ENCODE results near the gene CDC42BPB. TPM values are rescaled to one million over a fixed set of nuclear protein-coding genes. Genes with fewer than 3 reads are reported as not detected.

CDC42BPB gene
- total RNA-seq, 1 experiment from 2014 or later: 103 TPM

DNA sequence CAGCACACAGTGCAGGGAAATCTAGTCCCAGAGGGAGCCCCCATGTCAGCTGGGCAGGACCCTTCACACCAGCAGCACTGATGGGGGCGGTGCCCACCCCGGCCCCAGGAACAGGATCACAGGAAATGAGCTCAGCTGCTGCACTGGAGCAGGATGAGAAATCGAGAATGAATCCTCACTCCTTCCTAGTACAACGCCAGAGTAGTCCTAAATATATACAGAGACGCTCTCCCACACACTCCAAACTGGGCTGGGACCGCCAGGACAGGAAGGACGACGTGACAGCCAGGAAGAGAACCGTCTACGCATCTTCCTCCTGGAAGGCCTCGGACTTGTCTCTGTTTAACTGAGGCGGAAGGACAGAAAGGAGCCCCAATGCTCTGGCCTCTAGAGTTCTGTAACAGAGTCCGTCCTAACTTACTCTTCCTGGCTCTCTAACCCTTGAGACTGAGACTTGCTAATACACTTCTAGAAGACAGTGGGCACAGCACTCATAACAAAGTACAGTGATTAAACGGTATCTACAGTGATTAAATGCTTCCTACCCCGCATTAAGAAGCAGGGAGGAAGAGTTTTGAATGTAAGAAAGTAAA, 33.4 kb downstream of the CDC42BPB start:
- Mint-ChIP-seq H3K27me3 (ENCODE audit: low read depth) (no peaks in the 10 kb centered on the region), H3K36me3 (ENCODE audit: insufficient read depth in 1 of 3, low read depth in 3 of 3) (peaks cover 13 to 24% (median 17%) of the 10 kb centered on the region in 3 experiments), H3K27ac (peak overlapping the region in 2 of 3 experiments; percentile 72 to 79; a peak in 3 of 7 replicates), H3K4me1 (peaks cover 27 to 38% of the 10 kb centered on the region in 2 experiments), H3K4me3 (no peak overlapping the region), H3K9me3 (peaks cover 6 to 8% of the 10 kb centered on the region in 2 experiments; a peak in 4 of 5 replicates)
- H4K8ac ChIP-seq (replicated peaks; ENCODE audit: insufficient read length, low read depth, low read length): no peak overlapping the region
- no peak for DNase-seq
- no peak overlapping the region for H3K56ac ChIP-seq (ENCODE audit: insufficient read length, low read depth, low read length)
- H2BK12ac ChIP-seq (ENCODE audit: insufficient read length, low read depth, low read length): no peak overlapping the region
- no peak overlapping the region for H2BK5ac ChIP-seq (ENCODE audit: insufficient read length, low read length)
- no peak overlapping the region for H3K27ac ChIP-seq (ENCODE audit: insufficient read length, low read depth, low read length)
- H3K18ac ChIP-seq (ENCODE audit: insufficient read length, low read depth, low read length): no peak overlapping the region
- no peak overlapping the region for H2BK15ac ChIP-seq (ENCODE audit: low read depth, low read length)
- no peaks in the 10 kb centered on the region for H4K20me1 ChIP-seq (ENCODE audit: control insufficient read depth, insufficient read depth, insufficient read length)
- no peak overlapping the region; the same call in 1 of the 2 replicates for H3K14ac ChIP-seq (ENCODE audit: insufficient read depth, low read length)
- no peak overlapping the region for H3K4me2 ChIP-seq (ENCODE audit: insufficient read depth, insufficient read length, low read length)
- H3K9ac ChIP-seq (ENCODE audit: extremely low read depth, insufficient read length, low read length): no peak overlapping the region
- no peak overlapping the region for H2BK120ac ChIP-seq (ENCODE audit: low read depth, low read length, poor library complexity, severe bottlenecking)
- H4K5ac ChIP-seq (ENCODE audit: insufficient read length, low read depth, low read length): no peak overlapping the region
- no peak overlapping the region for H3K23ac ChIP-seq (ENCODE audit: insufficient read length, low read depth, low read length)
- no peaks in the 10 kb centered on the region for H3K9me3 ChIP-seq (ENCODE audit: control insufficient read depth, low read depth, low read length)
- peaks cover 3% of the 10 kb centered on the region; the same call in 1 of the 2 replicates for H3K4me1 ChIP-seq (ENCODE audit: insufficient read depth, low read length)
- no CpG with 5 or more reads among the region's 15 CpGs for WGBS (ENCODE audit: extremely low coverage, insufficient read length, low lambda C conversion rate)
- H4K91ac ChIP-seq (ENCODE audit: insufficient read length, low read depth, low read length): no peak overlapping the region
- H3K79me1 ChIP-seq (ENCODE audit: insufficient read depth, low read depth, low read length, poor library complexity, severe bottlenecking): peaks cover 3% of the 10 kb centered on the region
- H2BK20ac ChIP-seq (ENCODE audit: low read depth, low read length, poor library complexity, severe bottlenecking): no peak overlapping the region
- peaks cover 12% of the 10 kb centered on the region; the same call in 1 of the 2 replicates for H3K79me2 ChIP-seq (ENCODE audit: insufficient read depth, low read length)
- H3K27me3 ChIP-seq (ENCODE audit: insufficient read depth, low read length): no peaks in the 10 kb centered on the region
- no peak overlapping the region for H2AK5ac ChIP-seq (ENCODE audit: insufficient read length, low read length)
- H2AFZ ChIP-seq (ENCODE audit: low read length): no peak overlapping the region
- H3T11ph ChIP-seq (ENCODE audit: low read length): no peak overlapping the region
- no peak overlapping the region for H3K4ac ChIP-seq (ENCODE audit: low read depth, low read length)
- no peaks in the 10 kb centered on the region for H3K23me2 ChIP-seq (ENCODE audit: insufficient read length, low read depth, low read length, poor library complexity, severe bottlenecking)
- TF ChIP-seq, protein P1, sequence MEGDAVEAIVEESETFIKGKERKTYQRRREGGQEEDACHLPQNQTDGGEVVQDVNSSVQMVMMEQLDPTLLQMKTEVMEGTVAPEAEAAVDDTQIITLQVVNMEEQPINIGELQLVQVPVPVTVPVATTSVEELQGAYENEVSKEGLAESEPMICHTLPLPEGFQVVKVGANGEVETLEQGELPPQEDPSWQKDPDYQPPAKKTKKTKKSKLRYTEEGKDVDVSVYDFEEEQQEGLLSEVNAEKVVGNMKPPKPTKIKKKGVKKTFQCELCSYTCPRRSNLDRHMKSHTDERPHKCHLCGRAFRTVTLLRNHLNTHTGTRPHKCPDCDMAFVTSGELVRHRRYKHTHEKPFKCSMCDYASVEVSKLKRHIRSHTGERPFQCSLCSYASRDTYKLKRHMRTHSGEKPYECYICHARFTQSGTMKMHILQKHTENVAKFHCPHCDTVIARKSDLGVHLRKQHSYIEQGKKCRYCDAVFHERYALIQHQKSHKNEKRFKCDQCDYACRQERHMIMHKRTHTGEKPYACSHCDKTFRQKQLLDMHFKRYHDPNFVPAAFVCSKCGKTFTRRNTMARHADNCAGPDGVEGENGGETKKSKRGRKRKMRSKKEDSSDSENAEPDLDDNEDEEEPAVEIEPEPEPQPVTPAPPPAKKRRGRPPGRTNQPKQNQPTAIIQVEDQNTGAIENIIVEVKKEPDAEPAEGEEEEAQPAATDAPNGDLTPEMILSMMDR (conservative IDR thresholded peaks at IDR 0.05): no peak

Measured in H9 (cell line).